Neural progenitor cell (in vitro differentiated cells): ENCODE measurements around the gene AGMO.

Source experiments
- CTCF ChIP-seq: fragments of 200-600 bp; sonication (generic); IDR thresholded peaks from 2 replicates; pipeline ENCODE4 v1.5.1; 2017; ENCODE audit warnings: antibody characterized with exemption, mild to moderate bottlenecking
- EZH2phosphoT487 ChIP-seq: fragments of 200-600 bp; sonication (generic); IDR thresholded peaks from 2 replicates; pipeline ENCODE4 v1.6.1; 2017; ENCODE audit warnings: antibody characterized with exemption

- TF ChIP-seq CTCF (no peak), EZH2phosphoT487 (no peak)
Measured at GRCh38 chr7:15507708-15508107, 54.1 kb downstream of the AGMO start.
